Adipocyte (in vitro differentiated cells): Measurements from ENCODE around the gene FLNC.

Source experiments
- DNase-seq: peaks from one replicate; pipeline ENCODE4 v3.0.0-alpha.2; 2015; ENCODE audit warnings: low read depth
- H3K27me3 ChIP-seq: replicated peaks from 2 replicates; pipeline ENCODE4 v1.7.0; 2013; ENCODE audit warnings: mild to moderate bottlenecking, low read length, moderate library complexity; ENCODE audit not compliant: control insufficient read depth, insufficient read depth
- H3K36me3 ChIP-seq: 2 replicates; pipeline ENCODE4 v1.7.0; 2013; ENCODE audit warnings: low read length, mild to moderate bottlenecking, moderate library complexity; ENCODE audit not compliant: control insufficient read depth, insufficient read depth, severe bottlenecking
- H3K4me1 ChIP-seq: 2 replicates; pipeline ENCODE4 v1.7.0; 2013; ENCODE audit warnings: mild to moderate bottlenecking, low read length, moderate library complexity; ENCODE audit not compliant: control insufficient read depth, insufficient read depth
- H3K4me3 ChIP-seq: 2 replicates; pipeline ENCODE4 v1.7.0; 2013; ENCODE audit warnings: mild to moderate bottlenecking, low read length, moderate library complexity
- H3K9ac ChIP-seq: 2 replicates; pipeline ENCODE4 v1.7.0; 2013; ENCODE audit warnings: mild to moderate bottlenecking, low read length, moderate library complexity
- H3K9me3 ChIP-seq: 2 replicates; pipeline ENCODE4 v1.7.0; 2013; ENCODE audit warnings: mild to moderate bottlenecking, low read length, moderate library complexity; ENCODE audit not compliant: control insufficient read depth

The FLNC gene

DNA sequence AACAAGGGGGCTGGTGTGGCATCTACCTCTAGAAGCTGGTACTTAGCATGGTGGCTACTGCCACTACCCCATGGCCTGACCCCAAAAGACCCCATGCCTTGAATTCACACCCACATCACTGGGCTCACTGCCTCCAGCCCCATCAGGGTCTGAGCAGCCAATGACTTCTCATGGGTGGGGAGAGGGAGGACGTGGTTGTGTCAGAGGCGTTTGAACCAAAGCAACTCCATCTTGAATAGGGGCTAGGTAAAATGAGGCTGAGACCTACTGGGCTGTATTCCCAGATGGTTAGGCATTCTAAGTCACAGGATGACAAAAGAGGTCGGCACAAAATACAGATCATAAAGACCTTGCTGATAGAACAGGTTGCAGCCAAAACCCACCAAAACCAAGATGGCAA is 65.1 kb downstream of the FLNC start:
- H3K9me3 ChIP-seq, result peaks cover 11% of the 10 kb centered on the region
- peaks cover 3% of the 10 kb centered on the region for H3K27me3 ChIP-seq
- no peak overlapping the region for H3K9ac ChIP-seq
- no peak overlapping the region for H3K4me3 ChIP-seq
- DNase-seq, result no peak
- peaks cover 10% of the 10 kb centered on the region for H3K4me1 ChIP-seq
- H3K36me3 ChIP-seq, result no peaks in the 10 kb centered on the region

- H3K36me3 ChIP-seq, result no peaks in the 10 kb centered on the region
- peaks cover 11% of the 10 kb centered on the region for H3K9me3 ChIP-seq
- no peak overlapping the region for H3K4me3 ChIP-seq
- no peak for DNase-seq
- peaks cover 18% of the 10 kb centered on the region for H3K4me1 ChIP-seq
- H3K27me3 ChIP-seq, result no peaks in the 10 kb centered on the region
- no peak overlapping the region for H3K9ac ChIP-seq
Observed at GRCh38 chr7:128899392-128899791, 69.2 kb downstream of the FLNC start.

GRCh38 chr7:128900237-128900636 is 70.0 kb downstream of the FLNC start:
- Histone ChIP-seq H3K36me3 (no peaks in the 10 kb centered on the region), H3K4me3 (no peak overlapping the region), H3K27me3 (no peaks in the 10 kb centered on the region), H3K9ac (no peak overlapping the region), H3K9me3 (peaks cover 11% of the 10 kb centered on the region), H3K4me1 (peaks cover 18% of the 10 kb centered on the region)
- DNase-seq, result no peak

DNA sequence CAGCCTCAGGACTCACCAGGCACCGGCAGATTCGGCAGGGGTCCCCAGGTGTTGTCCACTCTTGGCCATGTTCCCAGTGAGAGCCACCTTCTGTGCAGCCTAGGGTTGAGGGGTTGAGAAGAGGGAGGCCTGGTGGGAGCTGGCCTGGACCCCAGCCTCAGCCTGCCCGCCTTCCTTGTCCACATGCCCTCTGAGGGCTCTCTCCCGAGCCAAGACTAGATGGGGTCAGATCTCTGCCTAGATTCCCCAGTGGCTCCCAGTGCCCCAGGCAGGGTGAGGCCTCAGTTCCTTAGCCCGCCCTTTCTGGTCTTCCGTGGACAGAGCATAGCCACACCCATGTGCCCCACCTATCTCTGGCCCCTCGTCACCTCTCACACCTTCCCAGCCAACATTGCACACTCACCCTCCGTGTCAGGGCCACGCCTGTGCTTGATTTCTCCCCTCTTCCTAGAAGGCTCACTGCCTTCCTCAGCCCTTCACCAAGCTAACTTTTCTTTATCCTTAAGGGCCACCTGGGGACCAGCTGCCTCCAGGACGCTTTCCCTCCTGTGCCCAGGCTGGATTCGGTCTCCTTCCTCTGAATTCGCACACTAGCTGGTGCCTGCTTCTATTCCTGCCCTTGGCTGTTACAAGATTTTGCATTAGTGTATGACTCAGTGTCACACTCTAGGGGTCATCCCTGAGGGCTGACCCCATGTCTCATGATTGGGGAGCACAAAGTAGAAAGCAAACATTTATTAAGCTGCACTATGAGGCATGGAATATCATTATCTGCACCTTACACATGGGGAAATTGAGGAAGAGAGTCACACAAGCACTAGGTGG is 72.8 kb downstream of the FLNC start:
- peaks cover 11% of the 10 kb centered on the region for H3K9me3 ChIP-seq
- DNase-seq, result no peak
- H3K4me1 ChIP-seq, result peaks cover 13% of the 10 kb centered on the region
- no peaks in the 10 kb centered on the region for H3K36me3 ChIP-seq
- peaks cover 20% of the 10 kb centered on the region for H3K27me3 ChIP-seq
- H3K9ac ChIP-seq, result no peak overlapping the region
- H3K4me3 ChIP-seq, result no peak overlapping the region

DNA sequence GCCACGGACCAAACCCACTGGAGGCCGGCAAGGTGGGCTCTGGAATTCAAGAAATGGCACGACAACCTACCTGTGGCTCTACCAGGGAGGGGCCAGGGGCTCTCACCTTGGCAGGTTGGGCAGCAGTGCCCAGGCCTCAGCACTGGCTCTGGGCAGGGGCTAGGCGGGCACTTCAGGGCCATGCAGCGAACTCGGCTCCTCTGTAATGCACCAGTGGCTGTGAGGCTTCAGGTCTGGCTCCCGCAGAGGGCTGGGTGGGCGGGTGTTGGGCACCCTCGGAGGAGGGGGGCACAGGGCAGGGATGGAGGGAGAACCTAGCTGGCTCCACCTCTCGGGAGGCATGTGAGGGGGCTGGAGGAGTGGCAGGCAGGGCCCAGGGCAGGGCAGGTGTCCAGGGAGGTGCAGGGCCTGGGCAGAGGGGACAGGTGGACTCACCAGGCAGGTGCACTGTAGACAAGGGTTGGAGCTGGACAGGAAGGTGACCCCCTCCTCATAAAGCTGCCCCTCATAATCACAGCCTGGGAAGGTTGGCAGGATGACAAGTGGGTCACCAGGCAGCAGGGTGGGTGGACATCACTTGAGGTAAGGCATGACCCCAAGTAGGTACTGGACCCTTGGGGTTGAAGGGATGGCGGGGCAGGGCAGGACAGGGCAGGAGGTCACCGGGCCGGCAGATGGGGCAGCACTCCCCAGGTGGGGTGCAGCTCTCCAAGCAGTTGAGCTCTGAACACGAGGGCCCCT is 73.6 kb downstream of the FLNC start:
- H3K36me3 ChIP-seq, result no peaks in the 10 kb centered on the region
- peaks cover 11% of the 10 kb centered on the region for H3K9me3 ChIP-seq
- no peak for DNase-seq
- no peak overlapping the region for H3K9ac ChIP-seq
- no peak overlapping the region for H3K4me3 ChIP-seq
- peaks cover 27% of the 10 kb centered on the region for H3K27me3 ChIP-seq
- peaks cover 8% of the 10 kb centered on the region for H3K4me1 ChIP-seq

DNA sequence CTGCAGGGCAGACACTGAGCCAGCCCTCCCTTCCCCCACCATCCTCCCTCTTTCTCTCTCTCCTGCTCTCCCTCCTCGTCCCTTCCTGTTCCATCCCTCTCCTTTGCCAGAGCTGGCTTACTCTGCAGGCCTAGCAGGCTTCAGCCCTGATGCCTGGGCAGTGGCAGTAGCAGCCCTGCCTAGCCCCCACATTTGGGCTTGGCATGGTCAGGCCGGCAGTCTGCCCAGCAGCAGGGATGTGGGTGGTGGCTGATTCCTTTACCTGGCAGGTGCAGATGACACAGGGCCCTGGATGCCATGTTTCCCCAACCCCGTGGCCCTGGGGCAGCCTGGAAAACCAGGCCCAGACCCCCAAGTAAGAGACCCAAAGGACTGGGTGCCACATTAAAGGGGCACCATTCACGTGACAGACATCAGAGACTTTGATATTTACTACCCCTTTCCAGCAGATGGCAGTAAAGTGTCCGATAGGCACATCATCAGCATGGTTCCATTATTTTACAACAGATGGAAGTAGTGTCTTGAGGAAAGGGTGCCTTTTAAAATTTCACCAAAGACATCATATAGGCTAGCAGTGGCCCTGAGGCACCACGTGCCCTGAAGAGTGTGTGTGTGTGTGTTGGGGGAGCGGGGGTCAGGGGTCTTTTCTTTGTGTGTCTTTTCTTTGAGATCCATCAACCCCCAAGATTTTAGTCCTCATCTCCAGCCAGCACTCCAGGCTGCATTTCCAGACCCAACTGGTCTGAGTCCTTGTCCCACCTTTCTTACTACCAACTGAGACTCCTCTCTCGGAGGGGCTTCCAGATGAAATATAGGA is 74.4 kb downstream of the FLNC start:
- Histone ChIP-seq H3K36me3 (no peaks in the 10 kb centered on the region), H3K9ac (no peak overlapping the region), H3K27me3 (peaks cover 35% of the 10 kb centered on the region), H3K4me3 (no peak overlapping the region), H3K4me1 (peaks cover 12% of the 10 kb centered on the region), H3K9me3 (peaks cover 3% of the 10 kb centered on the region)
- peak; percentile 74 for DNase-seq

DNA sequence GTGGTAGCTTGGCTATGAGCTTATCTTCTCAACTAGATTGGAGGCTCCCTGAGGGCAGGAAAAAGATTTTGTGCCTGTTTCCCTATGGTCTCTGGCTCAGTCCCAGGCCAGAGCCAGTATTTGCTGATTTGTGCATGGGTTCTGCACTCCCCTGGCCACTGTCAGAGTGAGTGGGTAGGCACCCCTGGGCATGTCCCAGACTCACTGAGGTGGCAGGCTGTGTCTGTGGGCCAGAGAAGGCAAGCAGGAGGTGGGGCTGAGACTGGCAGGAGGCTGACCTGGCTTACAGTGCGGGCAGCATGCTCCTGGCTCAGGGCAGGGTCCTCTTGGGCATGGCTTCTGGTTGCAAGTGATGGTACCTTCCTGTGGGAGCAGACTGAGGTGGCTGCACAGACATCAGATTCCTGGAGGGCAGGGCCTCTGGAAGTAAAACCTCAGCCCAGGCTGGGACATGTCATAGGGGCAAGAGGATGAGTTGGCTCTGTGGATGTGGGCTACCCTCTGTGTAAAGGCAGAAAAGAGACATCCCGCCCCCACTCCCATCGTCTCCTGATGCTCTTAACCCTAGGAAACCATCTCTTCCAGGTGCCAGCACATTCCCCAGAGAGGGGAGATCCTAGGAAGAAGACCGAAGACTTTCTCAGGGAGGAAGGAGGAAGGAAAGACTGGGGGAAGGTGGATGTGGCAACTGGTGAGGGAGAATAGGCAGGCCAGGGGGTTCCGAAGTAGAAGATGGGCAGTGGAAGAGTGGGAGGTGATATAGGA is 76.0 kb downstream of the FLNC start:
- no peak for DNase-seq
- peaks cover 19% of the 10 kb centered on the region for H3K4me1 ChIP-seq
- H3K27me3 ChIP-seq, result peaks cover 48% of the 10 kb centered on the region
- no peak overlapping the region for H3K9ac ChIP-seq
- H3K4me3 ChIP-seq, result no peak overlapping the region
- H3K9me3 ChIP-seq, result no peaks in the 10 kb centered on the region
- H3K36me3 ChIP-seq, result no peaks in the 10 kb centered on the region

DNA sequence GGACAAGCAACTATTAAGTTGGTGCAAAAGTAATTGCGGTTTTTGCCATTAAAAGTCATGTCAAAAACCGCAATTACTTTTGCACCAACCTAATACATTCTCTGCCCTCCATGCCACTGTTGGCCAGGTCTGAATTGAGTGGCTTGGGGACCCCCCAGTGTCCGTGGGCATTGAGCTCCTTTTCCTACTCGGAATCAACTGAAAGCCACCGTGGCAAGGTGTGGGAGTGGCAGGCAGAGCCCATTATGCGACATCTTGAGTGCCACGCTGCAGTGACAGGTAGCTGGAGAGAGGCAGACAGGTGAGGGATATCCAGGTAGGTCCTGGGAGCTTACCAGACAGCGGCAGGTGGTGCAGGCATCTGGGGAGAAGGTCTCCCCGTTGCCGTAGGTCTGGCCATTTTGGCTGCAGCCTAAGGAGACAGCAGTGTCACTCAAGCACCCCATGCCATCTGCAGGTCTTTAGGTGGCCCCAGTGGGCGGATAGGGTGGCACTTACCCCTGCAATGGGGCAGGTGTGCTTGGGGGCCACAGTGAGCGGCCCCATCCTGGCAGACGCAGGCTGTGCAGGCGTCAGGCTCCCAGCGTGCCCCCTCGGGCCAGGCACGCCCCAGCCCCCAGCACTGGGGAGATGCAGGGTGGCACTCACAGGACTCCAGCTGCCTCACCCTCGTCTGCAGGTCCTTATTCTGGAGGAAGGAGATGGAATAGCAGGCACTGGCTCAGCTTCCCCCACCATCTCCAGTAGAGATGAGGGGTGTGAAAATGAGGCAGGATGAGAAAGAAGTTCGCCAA is 76.8 kb downstream of the FLNC start:
- Histone ChIP-seq H3K4me1 (peaks cover 19% of the 10 kb centered on the region), H3K27me3 (peaks cover 55% of the 10 kb centered on the region), H3K9me3 (no peaks in the 10 kb centered on the region), H3K4me3 (no peak overlapping the region), H3K36me3 (no peaks in the 10 kb centered on the region), H3K9ac (no peak overlapping the region)
- DNase-seq, result no peak
